ENCODE measurements around the gene AGTRAP. TPM values are rescaled to one million over a fixed set of nuclear protein-coding genes. Genes with fewer than 3 reads are reported as not detected.

Gene AGTRAP
- total RNA-seq, 2 experiments from 2014 or later, result 9.7 to 11.0 TPM

DNA sequence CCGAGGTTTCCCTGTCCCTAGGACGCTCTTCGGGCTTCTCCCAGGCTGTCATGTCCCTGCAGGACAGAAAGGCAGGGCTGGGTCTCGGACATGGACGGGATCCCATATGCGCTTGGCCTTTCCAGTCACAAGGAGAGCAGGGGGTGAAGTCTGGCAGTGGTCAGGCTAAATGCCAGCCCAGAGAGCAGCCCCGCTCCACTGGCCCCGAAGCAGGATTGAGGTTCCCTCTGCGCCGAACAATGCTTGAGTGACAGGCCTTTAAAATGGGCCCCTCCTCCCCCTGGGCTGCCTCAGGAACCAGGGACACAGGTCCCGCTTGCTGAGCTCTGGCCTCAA lies 31.8 kb upstream of the AGTRAP start:
- ChIA-PET POLR2A (no interaction called here), CTCF (no interaction called here)

DNA sequence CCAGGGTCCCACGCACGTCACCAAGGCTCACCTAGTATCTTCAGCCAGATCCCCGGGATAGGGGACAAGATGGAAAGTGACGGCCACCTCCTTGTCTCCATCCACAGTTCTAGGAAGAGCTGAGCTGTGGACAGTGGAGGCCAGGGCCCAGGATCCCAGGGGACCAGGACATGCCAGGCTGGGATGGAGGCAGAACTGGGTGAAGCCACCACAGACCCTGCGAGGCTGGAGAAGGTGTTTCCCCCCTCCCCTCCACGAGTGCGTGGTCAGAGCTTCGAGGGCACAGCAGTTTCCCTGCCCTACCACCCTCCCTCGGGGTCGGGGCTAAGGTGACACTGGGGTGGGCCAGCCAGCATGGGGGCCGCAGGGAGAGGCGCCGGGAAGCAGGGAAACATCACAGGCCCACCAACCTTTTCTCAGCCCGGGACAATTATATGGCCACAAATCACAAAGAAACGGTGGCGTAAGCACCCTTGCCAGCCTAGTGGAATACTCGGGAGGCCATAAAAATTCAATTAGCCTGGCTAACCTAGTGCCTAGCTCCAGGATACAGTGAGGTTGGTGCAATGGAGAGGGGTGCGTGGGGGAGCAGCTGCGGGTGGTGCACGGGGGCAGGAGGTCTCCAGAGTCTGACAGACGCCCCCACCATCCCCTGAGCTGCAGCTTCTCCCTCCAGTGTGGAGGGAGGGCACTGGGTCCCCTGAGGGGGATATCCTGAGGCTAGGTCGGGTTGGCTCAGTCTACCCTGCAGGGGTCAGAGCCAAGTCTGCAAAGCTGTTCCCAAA lies 31.1 kb upstream of the AGTRAP start:
- ChIA-PET POLR2A (no interaction called here), CTCF (interaction anchor here (1.1 kb wide), 1 partner anchor 58 kb away, joined by 3 read pairs; no protein-coding TSS in a partner anchor)

DNA sequence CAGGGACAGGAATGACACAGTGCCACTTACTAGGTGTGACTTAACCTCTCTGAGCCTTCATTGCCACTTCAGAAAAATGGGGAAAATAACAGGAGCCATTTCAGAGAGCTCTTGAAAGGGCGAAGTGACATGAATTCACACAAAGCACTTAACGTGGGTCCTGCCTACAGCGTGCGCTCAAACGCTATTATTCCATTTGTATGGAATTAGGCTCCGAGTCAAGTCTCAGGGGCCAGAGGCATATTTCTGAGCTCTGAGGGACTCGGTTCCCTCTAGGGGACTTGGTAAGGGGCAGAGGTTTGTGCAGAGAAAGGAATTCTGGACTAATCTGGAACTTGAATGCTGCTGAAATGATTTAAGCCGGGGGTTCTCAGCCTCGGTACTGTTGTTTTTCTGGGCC lies 30.3 kb upstream of the AGTRAP start:
- CTCF ChIA-PET, result interaction anchor here (0.6 to 1.1 kb wide), 2 partner anchors 59 to 141 kb away, joined by 3 read pairs; no protein-coding TSS in a partner anchor

GRCh38 chr1:11706292-11706691 lies 29.6 kb upstream of the AGTRAP start:
- POLR2A ChIA-PET, result no interaction called here
- CTCF ChIA-PET, result interaction anchor here (0.6 kb wide), 1 partner anchor 28 kb away, joined by 4 read pairs; no protein-coding TSS in a partner anchor

More for the DNA sequence above, 30.3 kb upstream of the AGTRAP start:
- POLR2A ChIA-PET, result no interaction called here

- POLR2A ChIA-PET, result no interaction called here
Measured at GRCh38 chr1:11707621-11708276, 28.2 kb upstream of the AGTRAP start.

GRCh38 chr1:11708554-11709350 lies 27.2 kb upstream of the AGTRAP start:
- POLR2A ChIA-PET, result no interaction called here

More at GRCh38 chr1:11707621-11708276, 28.2 kb upstream of the AGTRAP start:
- CTCF ChIA-PET, result interaction anchor here (2.2 kb wide), 1 partner anchor 12 kb away, joined by 9 read pairs; no protein-coding TSS in a partner anchor

GRCh38 chr1:11711490-11711889 lies 24.4 kb upstream of the AGTRAP start:
- ChIA-PET CTCF (interaction anchor here (0.6 to 1.2 kb wide), 4 partner anchors 8 to 450 kb away, joined by 3 read pairs; no protein-coding TSS in a partner anchor), POLR2A (no interaction called here)

More at GRCh38 chr1:11708554-11709350, 27.2 kb upstream of the AGTRAP start:
- CTCF ChIA-PET, result interaction anchor here (2.2 kb wide), 1 partner anchor 11 kb away, joined by 9 read pairs; no protein-coding TSS in a partner anchor

DNA sequence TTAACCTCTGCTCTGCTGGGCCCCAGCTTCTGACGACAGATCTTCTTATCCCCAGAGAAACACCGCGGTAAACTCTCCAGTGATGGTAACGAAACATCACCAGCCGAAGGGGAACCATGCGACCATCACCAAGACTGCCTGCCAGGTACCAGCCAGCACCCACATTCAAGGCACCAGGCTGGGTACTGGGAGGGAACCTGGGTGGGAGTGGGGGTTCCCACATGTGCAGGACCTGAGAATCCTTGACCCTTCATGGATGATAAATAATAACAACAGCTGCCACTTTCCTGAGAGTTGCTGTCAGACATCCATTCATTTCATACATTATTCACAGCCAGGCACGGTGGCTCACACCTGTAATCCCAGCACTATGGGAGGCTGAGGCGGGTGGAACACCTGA lies 23.7 kb upstream of the AGTRAP start:
- ChIA-PET CTCF (no interaction called here), POLR2A (no interaction called here)

DNA sequence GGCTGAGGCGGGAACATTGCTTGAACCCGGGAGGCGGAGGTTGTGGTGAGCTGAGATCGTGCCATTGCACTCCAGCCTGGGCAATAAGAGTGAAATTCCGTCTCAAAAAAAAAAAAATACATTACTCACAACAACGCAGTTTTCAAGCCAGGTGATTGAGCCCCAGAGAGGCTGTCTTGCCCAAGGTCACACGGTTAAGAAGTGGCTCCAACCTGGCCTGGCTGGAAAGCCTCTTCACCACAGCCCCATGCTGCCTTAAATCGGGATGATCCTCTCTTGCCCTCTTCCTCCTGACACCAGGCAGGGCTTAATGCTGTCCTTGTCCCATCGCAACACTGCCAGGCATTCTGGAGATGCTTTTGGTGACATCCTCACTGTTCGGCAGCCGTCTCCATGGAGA lies 22.8 kb upstream of the AGTRAP start:
- CTCF ChIA-PET, result interaction anchor here (1.5 kb wide), 1 partner anchor 63 kb away, joined by 5 read pairs; no protein-coding TSS in a partner anchor

DNA sequence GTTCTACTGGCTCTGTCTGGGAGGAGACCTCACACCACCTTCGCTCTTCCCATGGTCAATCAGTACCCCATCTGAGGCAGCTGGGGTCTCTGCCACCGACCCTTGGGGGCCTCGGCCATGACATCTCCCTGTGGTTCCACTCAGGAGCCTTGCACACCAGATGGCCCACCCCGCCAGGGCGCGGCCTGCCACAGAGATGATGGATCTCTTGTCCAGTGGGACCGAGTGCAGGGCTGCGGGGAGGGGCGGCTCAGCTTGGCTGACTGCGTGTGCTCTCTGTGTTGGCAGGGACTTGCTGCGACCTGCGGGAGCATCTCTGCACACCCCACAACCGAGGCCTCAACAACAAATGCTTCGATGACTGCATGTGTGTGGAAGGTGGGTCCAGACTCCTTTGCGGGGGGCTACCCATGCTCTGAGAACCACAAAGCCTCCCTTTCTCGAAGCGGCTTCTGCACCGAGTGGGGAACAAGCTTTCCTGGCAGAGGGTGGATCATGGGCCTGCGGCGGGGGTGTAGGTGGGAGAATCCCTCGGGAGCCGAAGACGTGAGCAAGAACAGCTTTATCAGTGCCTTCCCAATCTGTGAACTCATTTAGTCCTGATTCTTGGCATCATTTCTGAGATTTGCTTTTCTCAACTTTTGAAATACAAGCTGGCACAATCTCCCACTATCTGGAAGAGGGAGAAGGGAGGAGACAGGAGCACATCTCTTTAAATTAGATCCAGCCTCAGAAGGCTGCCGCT lies 20.9 kb upstream of the AGTRAP start:
- ChIA-PET CTCF (interaction anchor here (1.3 kb wide), 1 partner anchor 51 kb away, joined by 4 read pairs; the partner anchor contains the start of gene FBXO6), POLR2A (interaction anchor here (0.5 kb wide), 1 partner anchor 195 kb away, joined by 3 read pairs; no protein-coding TSS in a partner anchor)

More for the DNA sequence above, 22.8 kb upstream of the AGTRAP start:
- POLR2A ChIA-PET, result no interaction called here

DNA sequence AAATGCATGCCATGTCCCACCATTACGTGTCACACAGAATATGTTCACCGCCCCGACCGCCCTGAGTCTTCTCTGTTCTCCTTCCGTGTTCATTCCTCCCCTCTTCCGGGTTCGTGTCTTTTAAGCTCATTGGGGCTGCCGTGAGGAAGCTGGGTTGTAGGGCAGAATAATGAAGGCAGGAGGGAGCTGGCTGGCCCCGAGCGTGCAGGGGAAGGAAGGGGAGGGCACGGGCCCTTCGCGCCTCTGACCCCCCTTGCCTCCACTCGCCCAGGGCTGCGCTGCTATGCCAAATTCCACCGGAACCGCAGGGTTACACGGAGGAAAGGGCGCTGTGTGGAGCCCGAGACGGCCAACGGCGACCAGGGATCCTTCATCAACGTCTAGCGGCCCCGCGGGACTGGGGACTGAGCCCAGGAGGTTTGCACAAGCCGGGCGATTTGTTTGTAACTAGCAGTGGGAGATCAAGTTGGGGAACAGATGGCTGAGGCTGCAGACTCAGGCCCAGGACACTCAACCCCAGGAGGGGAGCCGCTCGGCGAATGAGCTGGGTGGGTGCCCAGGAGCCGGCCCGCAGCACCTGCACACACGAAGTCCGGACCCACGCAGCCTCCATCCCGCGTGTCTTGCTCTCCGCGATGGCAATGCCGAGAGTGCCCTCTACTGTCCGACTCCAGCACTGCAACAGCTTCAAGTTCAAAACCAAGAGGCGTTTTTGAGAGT lies 16.5 kb upstream of the AGTRAP start:
- CTCF ChIA-PET, result interaction anchor here (0.5 to 8.9 kb wide), 23 partner anchors 8 to 585 kb away, joined by 3 to 133 read pairs (median 4); partner anchors contain the start of genes AGTRAP, FBXO2, FBXO44 and FBXO6
- POLR2A ChIA-PET, result interaction anchor here (0.6 to 1.5 kb wide), 5 partner anchors 16 to 69 kb away, joined by 3 to 12 read pairs (median 8); partner anchors contain the start of genes AGTRAP and FBXO6

GRCh38 chr1:11720033-11720376 lies 15.9 kb upstream of the AGTRAP start:
- POLR2A ChIA-PET, result interaction anchor here (1.0 to 1.5 kb wide), 3 partner anchors 41 to 69 kb away, joined by 3 to 12 read pairs (median 11); partner anchors contain the start of gene FBXO6
- CTCF ChIA-PET, result interaction anchor here (0.5 to 8.9 kb wide), 18 partner anchors 9 to 586 kb away, joined by 3 to 133 read pairs (median 4); partner anchors contain the start of genes AGTRAP, FBXO2, FBXO44 and FBXO6

GRCh38 chr1:11720525-11720924 lies 15.4 kb upstream of the AGTRAP start:
- ChIA-PET POLR2A (interaction anchor here (1.0 kb wide), 1 partner anchor 41 kb away, joined by 3 read pairs; no protein-coding TSS in a partner anchor), CTCF (interaction anchor here (1.3 to 8.9 kb wide), 7 partner anchors 10 to 73 kb away, joined by 4 to 133 read pairs (median 13); partner anchors contain the start of genes AGTRAP, FBXO2, FBXO44 and FBXO6)

- ChIA-PET CTCF (interaction anchor here (1.3 to 8.9 kb wide), 6 partner anchors 10 to 73 kb away, joined by 4 to 133 read pairs (median 11); partner anchors contain the start of genes AGTRAP, FBXO2, FBXO44 and MAD2L2), POLR2A (no interaction called here)
Measured at GRCh38 chr1:11721311-11721710, 14.6 kb upstream of the AGTRAP start.

GRCh38 chr1:11722538-11722937 lies 13.4 kb upstream of the AGTRAP start:
- ChIA-PET POLR2A (no interaction called here), CTCF (interaction anchor here (8.9 kb wide), 1 partner anchor 75 kb away, joined by 133 read pairs; the partner anchor contains the start of genes FBXO2 and FBXO44)

DNA sequence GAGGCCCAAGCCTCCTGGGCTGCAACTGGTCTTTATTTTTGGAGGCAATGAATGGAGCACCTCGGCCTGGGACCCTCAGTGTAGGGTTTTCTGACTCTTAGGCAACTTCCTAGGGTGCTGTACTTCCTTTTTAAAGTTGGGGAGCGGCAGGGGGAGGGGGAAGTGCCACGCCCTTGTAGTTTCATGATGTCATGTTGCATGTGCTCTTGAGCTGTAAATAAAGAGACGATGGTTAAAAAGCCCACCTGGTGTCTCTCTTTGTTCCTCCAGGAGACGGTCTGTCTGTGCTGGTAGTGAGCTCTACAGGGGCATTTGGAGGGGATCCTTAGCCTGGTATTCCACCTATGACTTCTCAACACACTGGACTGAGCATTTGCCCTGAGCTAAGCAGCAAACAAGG lies 10.3 kb upstream of the AGTRAP start:
- CTCF ChIA-PET, result interaction anchor here (0.6 to 8.9 kb wide), 3 partner anchors 10 to 78 kb away, joined by 3 to 133 read pairs (median 3); partner anchors contain the start of genes AGTRAP, FBXO2 and FBXO44
- POLR2A ChIA-PET, result no interaction called here

GRCh38 chr1:11727119-11727518 lies 8.8 kb upstream of the AGTRAP start:
- ChIA-PET POLR2A (no interaction called here), CTCF (interaction anchor here (1.3 to 8.9 kb wide), 2 partner anchors 9 to 79 kb away, joined by 3 to 133 read pairs; partner anchors contain the start of genes AGTRAP, FBXO2 and FBXO44)

Data from activated CD8-positive, alpha-beta memory T cell treated with anti-CD3 and anti-CD28 coated beads for 36 hours (primary cell).